Activated CD4-positive, alpha-beta T cell treated with anti-CD3 and anti-CD28 coated beads, Interleukin-2, Interleukin-4, amounts not matched to agents 100 ng/mL and 50 ng/mL, durations not matched to agents 16 hours and 8 hours (primary cell): Measurements from ENCODE around the gene KY.

Experiments used
- DNase-seq: peaks from one replicate; pipeline ENCODE4 v3.0.0-alpha.2; 2020; ENCODE audit warnings: low spot score

Gene KY

DNA sequence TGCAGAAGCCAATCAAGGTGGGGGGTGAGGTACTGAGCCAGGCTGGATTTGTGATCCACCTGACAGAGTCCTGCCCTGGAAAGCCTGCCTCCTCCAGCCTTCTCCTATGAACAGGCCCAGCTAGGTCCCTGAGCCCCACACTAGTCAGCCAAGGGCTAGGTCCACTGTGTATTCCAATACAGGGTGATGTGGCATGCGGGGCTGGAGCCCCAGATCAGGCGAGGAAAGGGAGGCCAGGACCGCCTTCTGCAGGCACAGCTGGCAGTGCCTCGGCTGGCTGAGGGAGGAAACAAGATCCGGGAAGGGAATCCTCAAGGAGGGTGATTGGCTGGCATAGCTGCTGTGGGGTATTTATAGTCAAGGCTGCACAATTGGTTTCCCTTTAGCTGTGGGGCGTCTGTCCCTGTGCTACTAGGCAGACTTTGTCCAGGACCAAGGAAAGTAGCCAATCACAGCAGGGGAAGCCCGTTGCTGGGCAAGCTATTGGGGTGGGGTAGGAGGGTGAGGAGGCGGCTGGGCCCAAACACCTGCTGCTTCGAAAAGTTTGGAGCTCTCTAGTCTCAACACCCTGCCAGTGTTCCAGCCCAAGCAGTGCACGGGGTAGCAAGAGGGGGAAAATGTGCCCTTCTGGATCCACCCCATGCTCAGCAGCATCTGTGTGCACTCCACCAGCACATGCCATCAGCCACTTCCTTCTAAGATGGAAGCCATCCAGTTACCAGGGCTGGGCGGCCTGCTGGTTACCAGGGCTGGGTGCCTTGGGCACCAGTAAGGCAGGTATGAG lies 5.9 kb downstream of the KY start:
- no peak for DNase-seq

DNA sequence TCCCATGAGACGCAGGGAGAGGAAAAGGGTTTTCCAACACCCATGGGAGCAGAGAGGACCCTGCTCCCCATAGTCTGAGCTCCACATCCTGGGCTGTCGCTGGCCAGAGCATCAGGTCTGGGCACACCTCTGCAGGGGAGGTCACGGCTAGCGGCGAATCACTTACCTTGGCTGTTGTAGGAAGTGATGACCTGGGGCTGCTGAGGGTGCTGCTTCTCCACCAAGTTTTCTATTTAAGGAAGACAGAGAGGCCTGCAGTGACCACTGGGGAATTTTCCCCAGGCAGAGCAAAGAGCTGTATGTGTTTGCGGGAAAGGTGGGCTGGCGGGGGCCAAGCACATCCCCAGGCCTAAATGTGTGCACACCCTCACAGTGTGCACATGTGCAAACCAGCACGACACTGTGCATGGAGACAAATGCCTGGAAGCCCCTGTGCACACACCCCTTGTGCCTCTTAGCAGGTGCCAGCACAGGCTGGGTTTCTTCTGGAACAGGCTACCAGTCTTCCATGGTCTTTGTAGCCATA lies 7.6 kb downstream of the KY start:
- DNase-seq, result no peak

DNA sequence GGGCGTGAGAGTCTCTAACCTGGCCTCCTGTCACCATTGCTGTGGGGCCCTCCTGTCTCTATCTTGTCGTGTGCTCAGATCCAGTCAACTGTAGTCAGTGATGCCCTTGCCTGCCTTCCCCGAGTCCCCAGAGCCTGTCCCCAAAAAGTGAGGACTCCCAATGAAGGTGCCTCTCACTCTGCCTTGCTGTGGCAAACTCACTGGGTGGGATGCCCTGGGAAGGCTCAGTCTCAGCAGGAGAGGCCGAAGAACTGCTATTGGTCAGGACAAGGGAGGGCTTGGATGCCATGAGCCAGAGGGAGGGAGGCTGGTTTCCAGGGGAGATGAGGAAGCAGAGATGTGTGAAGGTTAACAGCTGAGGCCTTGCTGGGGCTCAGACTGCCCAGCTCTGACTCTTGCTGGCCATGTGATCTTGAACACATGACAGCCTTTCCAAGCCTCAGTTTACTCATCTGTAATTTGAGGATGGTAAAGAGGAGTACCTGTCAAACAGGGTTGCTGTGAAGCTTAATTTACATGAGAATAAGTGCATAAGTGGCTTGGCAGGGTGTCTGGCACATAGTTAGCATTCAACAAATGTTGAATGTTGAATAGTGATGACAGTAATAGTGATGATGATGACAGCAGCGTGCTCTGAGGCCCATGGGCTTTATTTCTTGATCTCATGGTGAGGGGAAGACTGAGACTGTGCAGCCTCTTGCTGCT lies 8.2 kb downstream of the KY start:
- DNase-seq, result no peak

- DNase-seq, result no peak
Observed at GRCh38 chr3:134641671-134642300, 9.0 kb downstream of the KY start.

- DNase-seq, result peak; percentile 6
Observed at GRCh38 chr3:134640872-134641470, 9.9 kb downstream of the KY start.

GRCh38 chr3:134640378-134640777 lies 10.4 kb downstream of the KY start:
- DNase-seq, result no peak

- DNase-seq, result no peak
Observed at GRCh38 chr3:134638385-134639030, 12.3 kb downstream of the KY start.

- no peak for DNase-seq
Observed at GRCh38 chr3:134636406-134636805, 14.4 kb downstream of the KY start.

DNA sequence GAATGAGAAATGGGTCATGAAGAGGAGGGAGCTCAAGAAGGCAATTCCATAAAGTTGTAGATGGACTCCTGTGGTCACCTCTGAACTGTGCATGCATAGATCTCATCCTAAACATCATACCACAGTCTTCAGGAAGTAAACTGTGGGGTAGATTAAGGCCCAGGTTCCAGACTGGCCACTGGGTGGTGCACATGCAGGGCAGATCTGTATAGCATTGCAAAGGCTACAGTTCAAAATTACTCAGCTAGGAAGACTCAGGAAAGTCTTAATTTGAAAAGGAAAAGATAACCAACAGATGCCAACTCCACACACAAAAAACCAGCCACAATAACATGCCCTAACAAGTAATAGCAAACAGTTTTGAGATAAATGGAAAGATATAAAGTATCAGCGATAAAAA lies 20.3 kb downstream of the KY start:
- DNase-seq, result no peak

GRCh38 chr3:134628884-134629283 lies 21.9 kb downstream of the KY start:
- DNase-seq, result no peak

- no peak for DNase-seq
Observed at GRCh38 chr3:134627831-134628230, 23.0 kb downstream of the KY start.

GRCh38 chr3:134625885-134626741 lies 24.7 kb downstream of the KY start:
- DNase-seq, result no peak

DNA sequence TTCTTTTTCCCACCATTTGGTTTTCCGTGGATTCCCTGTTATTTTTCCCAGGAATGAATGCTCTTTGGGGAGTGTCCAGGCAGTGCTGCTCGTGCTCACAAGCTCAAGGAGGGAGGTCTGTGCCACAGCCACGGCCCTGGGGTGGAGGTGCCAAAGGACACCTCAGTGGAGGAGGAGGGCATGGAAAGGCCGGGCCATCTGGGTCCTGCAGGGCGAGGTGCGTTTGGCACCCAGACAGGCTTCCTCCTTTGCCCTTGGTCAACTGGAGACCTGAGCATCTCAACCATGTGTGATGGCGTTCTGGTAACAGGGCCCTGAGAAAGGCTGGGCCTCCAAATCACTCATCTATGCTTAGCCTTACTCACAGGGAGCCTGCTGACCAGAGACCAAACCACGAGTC lies 25.4 kb downstream of the KY start:
- no peak for DNase-seq

DNA sequence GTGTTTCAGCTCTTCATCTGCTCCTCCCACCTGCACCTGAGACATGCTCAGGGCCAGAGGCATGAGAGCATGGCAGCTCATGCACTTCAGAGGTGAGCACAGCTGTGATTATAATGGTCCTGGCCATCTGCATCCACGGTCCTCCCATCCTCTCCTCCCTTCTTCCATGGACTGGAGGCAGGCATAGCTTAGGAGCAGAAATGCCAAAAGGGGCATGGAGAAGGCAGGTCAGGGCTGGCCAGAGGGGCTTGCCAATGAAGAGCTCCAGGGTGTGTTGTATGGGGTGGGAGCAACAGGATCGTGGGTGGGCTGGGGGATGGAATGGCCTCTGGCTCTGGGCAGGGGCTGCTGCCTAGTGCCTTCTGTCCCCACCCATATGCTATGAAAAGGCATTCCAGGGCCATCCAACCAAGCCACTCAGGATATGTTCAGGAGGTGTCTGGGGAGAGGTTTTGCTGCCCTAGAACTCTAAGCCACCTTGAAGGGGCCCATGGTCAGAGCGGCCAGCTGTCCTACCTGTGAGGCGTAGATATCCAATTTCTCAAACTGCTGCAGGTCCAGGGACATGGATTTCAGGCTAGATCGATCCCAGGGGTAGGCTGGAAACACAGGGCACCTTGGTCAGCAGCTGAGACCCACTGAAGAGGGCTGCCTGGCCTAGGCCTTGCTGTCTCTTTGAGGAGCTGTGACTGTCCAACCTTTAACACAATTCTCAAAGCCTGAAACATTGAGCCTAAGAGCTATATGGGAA lies 26.1 kb downstream of the KY start:
- no peak for DNase-seq

GRCh38 chr3:134623615-134624245 lies 27.1 kb downstream of the KY start:
- no peak for DNase-seq

GRCh38 chr3:134622806-134623365 lies 27.9 kb downstream of the KY start:
- DNase-seq, result no peak

DNA sequence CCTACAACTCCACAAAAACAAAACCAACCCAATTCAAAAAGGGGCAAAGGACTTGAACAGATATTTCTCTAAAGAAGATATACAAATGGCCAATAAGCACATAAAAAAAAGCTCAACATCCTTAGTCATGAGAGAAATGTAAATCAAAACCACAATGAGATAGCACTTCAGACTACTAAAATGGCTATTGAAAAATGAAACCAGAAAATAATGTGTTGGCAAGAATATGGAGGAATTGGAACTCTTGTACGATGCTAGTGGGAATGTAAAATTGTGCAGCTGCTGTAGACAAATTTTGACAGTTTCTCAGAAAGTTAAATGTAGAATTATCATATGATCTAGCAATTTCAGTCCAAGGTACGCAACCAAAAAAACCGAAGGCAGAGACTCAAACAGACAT lies 29.0 kb downstream of the KY start:
- no peak for DNase-seq

GRCh38 chr3:134620476-134621115 lies 30.2 kb downstream of the KY start:
- DNase-seq, result no peak

- DNase-seq, result no peak
Observed at GRCh38 chr3:134619884-134620445, 30.9 kb downstream of the KY start.
